Psoas muscle (tissue), 8 donors: ENCODE results near the gene SLC2A4. TPM values are rescaled to one million over a fixed set of nuclear protein-coding genes. Genes with fewer than 3 reads are reported as not detected.

ENCODE experiments used
- ATAC-seq, 4 donors: fragments of 200-7000 bp; cut with Tn5 transposase; one replicate each; pipeline ENCODE4 v1.9.1; 2020; ENCODE audit warnings: moderate library complexity in 3 of 4, mild to moderate bottlenecking in 2 of 4
- DNase-seq, 2 donors: peaks; one replicate each; pipeline ENCODE4 v3.0.0-alpha.2; 2020
- H3K27ac ChIP-seq: fragments of 200-600 bp; one replicate; pipeline ENCODE4 v1.8.0; 2022
- H3K27me3 ChIP-seq, 3 donors: fragments of 200-600 bp in 1 of 3; one replicate each; pipeline versions ENCODE4 v1.6.1 to v1.8.0; 2013 to 2022; ENCODE audit warnings: low read length in 2 of 3, mild to moderate bottlenecking in 2 of 3, moderate library complexity in 1 of 3; ENCODE audit not compliant: insufficient read depth in 3 of 3
- H3K36me3 ChIP-seq, 2 donors: fragments of 200-600 bp in 1 of 2; one replicate each; pipeline versions ENCODE4 v1.6.1 to v1.8.0; 2013 to 2022; ENCODE audit warnings: low read depth in 1 of 2, mild to moderate bottlenecking in 1 of 2, moderate library complexity in 1 of 2; ENCODE audit not compliant: insufficient read depth in 1 of 2
- H3K4me1 ChIP-seq: fragments of 200-600 bp; one replicate; pipeline ENCODE4 v1.8.0; 2022
- H3K4me3 ChIP-seq: fragments of 200-600 bp; one replicate; pipeline ENCODE4 v1.8.0; 2022; ENCODE audit warnings: mild to moderate bottlenecking
- H3K9me3 ChIP-seq: fragments of 200-600 bp; one replicate; pipeline ENCODE4 v1.8.0; 2022
- WGBS, 3 donors: extraction: QIAGEN DNeasy Blood & Tissue Kit; methylation state at CpG; one replicate each; pipeline versions ENCODE4 v1.1.6 to v1.1.7; 2013; 5-methylcytosine and 5-hydroxymethylcytosine counted together
- intact Hi-C, 2 donors: fragments of 100-400 bp; cut with DNase I; formaldehyde crosslinking; loops; one replicate each; pipeline versions ENCODE4 v1.11.0 to v1.14.2; 2022
- polyA plus RNA-seq, 3 donors: library from polyadenylated mRNA; stranded (reverse); fragments of 200-250 nt; gene quantifications; one replicate each; pipeline ENCODE4 v1.2.3, GENCODE V29; 2013
- total RNA-seq, 4 donors: library from RNA; stranded (reverse); fragmentation: NEBNext Ultra II Directional in 2 of 4; extraction: Animal tissue kit (Norgen Biotek cat#: 25700) in 2 of 4; gene quantifications; one replicate each; pipeline versions ENCODE4 v1.2.1 to v1.2.4, GENCODE V29; 2021 to 2023
- TF ChIP-seq, protein P1 (sequence below): fragments of 200-600 bp; IDR thresholded peaks from one replicate; pipeline ENCODE4 v1.8.0; 2022; ENCODE audit warnings: antibody characterized with exemption
- donor health status: healthy with polysubstance abuse.
- donor health status: DM: no; HTN: no; CAD: no; lungs with moderate emphysema.
- donor health status: Bipolar disorder and iron deficiency.
- donor health status: healthy.
- donor health status: DM: yes; HTN: yes; CAD: no.
- donor health status: DM: no; HTN: no; CAD: no.
- donor health status: DM: no; HTN: no; CAD: no.
- donor health status: DM: yes; HTN: yes; CAD: no.

SLC2A4 gene
- total and polyA plus RNA-seq, 7 donors: 19.4 to 257 (median 127) TPM

DNA sequence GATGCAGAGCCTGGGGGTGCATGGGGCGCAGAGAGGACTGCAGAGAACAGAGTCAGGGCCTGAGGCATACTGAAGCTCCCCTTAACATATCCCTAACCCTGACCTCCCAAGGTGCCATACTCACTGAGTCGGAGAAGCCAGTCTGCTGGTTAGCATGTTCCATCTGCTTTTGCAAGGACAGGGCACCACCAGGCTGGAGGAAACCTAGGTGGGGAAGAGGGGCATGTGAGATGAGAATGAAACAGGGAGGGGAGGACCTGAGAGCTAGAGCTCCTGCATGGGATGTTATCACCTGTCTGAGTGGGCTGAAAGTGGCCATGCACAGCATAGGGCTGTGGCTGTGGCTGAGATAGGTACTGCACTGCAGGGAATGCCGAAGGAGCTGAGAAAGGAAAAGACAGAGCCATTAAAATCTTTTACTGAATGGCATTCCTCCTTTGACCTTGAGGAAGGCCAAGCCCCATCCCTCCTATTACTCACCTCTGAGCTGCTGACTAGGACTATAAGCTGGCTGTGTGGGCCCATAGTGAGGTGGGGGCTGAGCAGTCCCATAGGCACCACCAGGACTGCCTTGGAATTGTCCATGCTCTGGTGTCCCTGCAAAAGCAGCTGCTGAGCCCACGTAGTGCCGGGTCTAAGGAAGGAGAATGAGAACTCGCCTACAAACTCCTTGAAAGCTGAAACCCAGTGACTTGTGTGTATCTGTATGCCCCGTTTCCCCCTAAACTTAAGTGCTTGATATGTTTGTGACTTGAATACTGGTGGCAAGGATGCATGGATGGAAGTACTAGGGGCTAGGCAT, 31.8 kb downstream of the SLC2A4 start:
- intact Hi-C loops: no loop called here
- peak overlapping the region; percentile 98 for H3K4me3 ChIP-seq
- TF ChIP-seq, protein P1, sequence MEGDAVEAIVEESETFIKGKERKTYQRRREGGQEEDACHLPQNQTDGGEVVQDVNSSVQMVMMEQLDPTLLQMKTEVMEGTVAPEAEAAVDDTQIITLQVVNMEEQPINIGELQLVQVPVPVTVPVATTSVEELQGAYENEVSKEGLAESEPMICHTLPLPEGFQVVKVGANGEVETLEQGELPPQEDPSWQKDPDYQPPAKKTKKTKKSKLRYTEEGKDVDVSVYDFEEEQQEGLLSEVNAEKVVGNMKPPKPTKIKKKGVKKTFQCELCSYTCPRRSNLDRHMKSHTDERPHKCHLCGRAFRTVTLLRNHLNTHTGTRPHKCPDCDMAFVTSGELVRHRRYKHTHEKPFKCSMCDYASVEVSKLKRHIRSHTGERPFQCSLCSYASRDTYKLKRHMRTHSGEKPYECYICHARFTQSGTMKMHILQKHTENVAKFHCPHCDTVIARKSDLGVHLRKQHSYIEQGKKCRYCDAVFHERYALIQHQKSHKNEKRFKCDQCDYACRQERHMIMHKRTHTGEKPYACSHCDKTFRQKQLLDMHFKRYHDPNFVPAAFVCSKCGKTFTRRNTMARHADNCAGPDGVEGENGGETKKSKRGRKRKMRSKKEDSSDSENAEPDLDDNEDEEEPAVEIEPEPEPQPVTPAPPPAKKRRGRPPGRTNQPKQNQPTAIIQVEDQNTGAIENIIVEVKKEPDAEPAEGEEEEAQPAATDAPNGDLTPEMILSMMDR: no peak
- DNase-seq (no peak), ATAC-seq (no peak)
- no peaks in the 10 kb centered on the region for H3K9me3 ChIP-seq
- peaks cover 8 to 77% of the 10 kb centered on the region in 2 donors for H3K36me3 ChIP-seq
- no peaks in the 10 kb centered on the region for H3K27me3 ChIP-seq
- H3K4me1 ChIP-seq: peaks cover 60% of the 10 kb centered on the region
- H3K27ac ChIP-seq: peak overlapping the region; percentile 92
- WGBS, 3 donors: 80 to 85% (median 84%) methylated on average over 7 of the region's 7 CpGs

DNA sequence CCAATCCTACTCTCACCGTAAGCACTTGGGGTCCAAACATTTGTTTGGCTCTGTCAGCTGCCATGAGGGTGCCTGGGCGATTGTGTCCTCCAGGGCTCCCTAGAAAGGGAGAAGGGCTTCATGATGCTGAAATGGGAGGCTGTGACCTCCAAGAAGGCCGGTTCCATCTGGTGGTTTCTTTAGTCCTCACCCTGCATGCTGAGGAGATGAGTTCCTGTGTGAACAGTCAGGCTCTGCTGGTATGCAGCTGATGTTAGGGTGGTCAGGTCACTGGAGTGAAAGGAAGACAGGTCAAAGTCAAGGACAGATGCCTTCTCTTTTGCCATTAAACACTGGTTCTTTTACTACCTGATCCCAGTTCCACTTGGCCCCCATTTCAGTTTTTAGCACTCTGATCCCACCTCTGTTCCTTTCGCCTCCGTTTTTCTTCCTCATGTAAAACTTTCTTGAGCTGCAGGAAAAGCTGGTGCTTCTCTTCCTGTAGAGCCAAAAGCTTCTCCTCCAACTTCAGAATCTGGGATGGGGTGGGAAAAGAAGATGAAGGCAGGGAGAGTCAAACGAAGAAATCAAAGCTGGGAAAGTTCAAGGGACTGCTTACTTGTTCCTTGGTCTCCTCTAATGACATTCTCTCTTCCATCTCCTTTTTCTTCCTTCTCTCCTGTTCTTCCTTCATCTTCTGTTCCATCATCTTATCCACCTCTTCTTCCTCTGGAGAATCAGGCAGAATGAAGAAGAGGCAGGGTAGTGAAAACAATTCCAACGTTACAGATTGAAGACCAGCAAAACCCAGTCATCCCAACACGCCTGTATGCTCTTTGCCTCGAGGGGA, 32.6 kb downstream of the SLC2A4 start:
- no peaks in the 10 kb centered on the region for H3K27me3 ChIP-seq
- intact Hi-C loops: no loop called here
- DNase-seq (no peak), ATAC-seq (no peak)
- peaks cover 14 to 85% of the 10 kb centered on the region in 2 donors for H3K36me3 ChIP-seq
- H3K27ac ChIP-seq: peak overlapping the region; percentile 92
- H3K9me3 ChIP-seq: no peaks in the 10 kb centered on the region
- H3K4me1 ChIP-seq: peaks cover 59% of the 10 kb centered on the region
- H3K4me3 ChIP-seq: peak overlapping the region; percentile 98
- TF ChIP-seq, protein P1: no peak
- WGBS, 3 donors: 41 to 49% (median 44%) methylated on average over 9 of the region's 9 CpGs

DNA sequence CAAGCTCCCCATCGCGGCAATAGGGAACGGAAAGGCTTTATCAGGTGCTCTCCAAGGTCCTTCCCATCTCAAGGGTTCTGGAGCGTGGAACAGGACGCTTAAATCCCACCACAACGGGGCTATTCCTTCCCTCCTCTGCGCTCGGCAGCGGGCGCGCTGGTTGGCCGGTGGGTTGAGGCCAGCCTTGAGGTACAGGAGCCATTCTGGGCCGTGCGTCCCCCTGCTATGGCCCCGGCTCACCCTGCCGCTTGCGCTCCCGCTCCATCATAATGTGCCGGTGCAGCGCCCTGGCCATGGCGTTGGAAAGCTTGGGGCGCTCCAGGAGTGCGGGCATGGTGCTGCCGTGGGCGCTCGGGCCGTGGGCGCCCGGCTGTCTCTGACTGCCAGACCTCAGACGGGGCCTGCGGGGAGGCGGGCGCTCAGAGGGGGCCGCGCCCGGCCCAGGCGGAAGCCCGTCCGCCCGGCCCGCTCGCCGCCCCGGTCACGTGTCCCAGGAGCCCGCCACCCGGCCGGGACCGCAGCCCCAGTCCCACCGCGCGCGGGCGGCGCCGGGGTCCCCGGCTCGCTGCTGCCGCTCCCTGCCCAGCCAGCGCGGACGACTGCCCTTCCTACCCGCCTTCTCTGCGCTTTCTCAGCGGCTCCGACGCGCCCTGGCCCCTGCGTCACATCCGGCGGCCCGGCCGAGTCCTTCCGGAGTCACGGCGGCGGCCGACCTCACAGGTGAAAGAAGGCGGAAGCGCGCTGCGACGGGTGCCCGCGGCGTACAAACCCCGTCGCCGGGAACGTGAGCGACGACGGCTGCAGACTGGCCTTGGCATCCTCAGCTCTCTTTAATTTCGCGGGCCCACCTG, 33.4 kb downstream of the SLC2A4 start, which contains the start of gene GPS2:
GPS2 (minus strand) TSS at position 642 of the 851 bp plus-strand sequence; CDS start at position 334, 308 bp downstream.
- peaks cover 14 to 87% of the 10 kb centered on the region in 2 donors for H3K36me3 ChIP-seq
- ATAC-seq (peak; percentile 83 to 94 (median 90)), DNase-seq (peak; percentile 94 to 96)
- peak within 1 kb of the TSS; percentile 92 for H3K27ac ChIP-seq
- intact Hi-C loops: no loop called here
- H3K27me3 ChIP-seq: no peaks in the 10 kb centered on the region
- WGBS, 3 donors: 0% methylated on average over 55 to 95 of the region's 95 CpGs
- TF ChIP-seq, protein P1: no peak
- peaks cover 51% of the 10 kb centered on the region for H3K4me1 ChIP-seq
- H3K4me3 ChIP-seq: peak within 1 kb of the TSS; percentile 98
- no peaks in the 10 kb centered on the region for H3K9me3 ChIP-seq

DNA sequence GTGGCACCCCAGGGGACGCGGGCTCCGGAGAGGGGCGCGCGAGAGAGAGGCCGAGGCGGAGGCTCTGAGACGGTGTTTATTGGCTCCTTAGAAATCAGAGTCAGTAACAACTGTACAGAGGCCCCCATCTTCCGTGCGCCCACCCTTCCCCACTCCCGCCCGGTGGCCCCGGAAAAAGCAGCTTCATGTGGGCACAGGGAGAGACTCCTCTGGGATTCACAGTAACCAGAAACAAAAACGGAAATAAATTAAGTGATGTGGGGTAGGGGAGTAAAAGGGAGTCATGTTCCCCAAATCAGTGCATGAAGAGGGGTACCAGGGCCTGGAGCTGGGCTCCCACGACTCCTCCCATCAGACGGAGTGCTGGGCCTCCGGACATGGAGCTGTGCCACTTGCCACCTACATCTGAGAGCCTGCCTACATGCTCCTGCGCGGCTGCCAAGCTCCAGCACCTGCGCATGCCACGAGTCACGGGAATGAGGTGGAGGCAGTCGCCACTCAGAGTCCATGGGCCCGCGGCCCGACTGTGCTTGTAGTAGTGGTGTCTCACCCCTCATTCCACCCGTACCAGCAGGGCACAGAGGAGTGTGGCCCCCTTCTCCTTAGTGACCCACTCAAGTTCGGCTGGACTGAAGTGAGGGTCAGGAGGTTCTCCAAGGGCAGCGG, 34.2 kb downstream of the SLC2A4 start:
- TF ChIP-seq, protein P1: no peak
- H3K36me3 ChIP-seq: peaks cover 18 to 87% of the 10 kb centered on the region in 2 donors
- peak overlapping the region; percentile 92 for H3K27ac ChIP-seq
- H3K4me3 ChIP-seq: peak overlapping the region; percentile 98
- no peaks in the 10 kb centered on the region for H3K9me3 ChIP-seq
- peak in 3 of 4 donors; percentile 8 to 27 (median 10) for ATAC-seq
- 30 to 35% (median 31%) methylated on average over 24 to 30 of the region's 30 CpGs for WGBS, 3 donors
- no peaks in the 10 kb centered on the region for H3K27me3 ChIP-seq
- intact Hi-C loops: no loop called here
- no peak for DNase-seq
- peaks cover 43% of the 10 kb centered on the region for H3K4me1 ChIP-seq
